Keratinocyte (primary cell): ENCODE results near the gene BCL2L12. TPM values are rescaled to one million over a fixed set of nuclear protein-coding genes. Genes with fewer than 3 reads are reported as not detected.
"Not testable (repeated sequence)": the region's sequence is repeated elsewhere in the genome, so short reads cannot be mapped to it uniquely, and the experiment has no call there.

Source experiments
- DNase-seq: peaks from one replicate; pipeline ENCODE4 v3.0.0-alpha.2; 2011; ENCODE audit warnings: low read depth, missing footprints, low spot score
- FAIRE-seq: peaks from 2 replicates; lab custom pipeline; 2011; peaks lifted over from hg19 to GRCh38; lab: Jason Lieb, UNC
- H2AFZ ChIP-seq: 2 replicates; pipeline ENCODE4 v1.6.0; 2012; ENCODE audit warnings: low read length, control low read depth, inconsistent platforms; ENCODE audit not compliant: control insufficient read depth
- H3K27ac ChIP-seq: 2 replicates; pipeline ENCODE4 v1.5.1; 2011; ENCODE audit warnings: low read length; ENCODE audit not compliant: control insufficient read depth, insufficient read depth
- H3K27me3 ChIP-seq: 3 replicates; pipeline ENCODE4 v1.6.0; 2011; ENCODE audit warnings: low read length; ENCODE audit not compliant: control insufficient read depth, insufficient read depth; ENCODE audit errors: extremely low read depth
- H3K36me3 ChIP-seq, 2 experiments: 2 replicates in 1 of 2; 3 replicates in 1 of 2; pipeline ENCODE4 v1.5.1; 2011; ENCODE audit warnings: low read length in 2 of 2, mild to moderate bottlenecking in 1 of 2; ENCODE audit not compliant: control insufficient read depth in 2 of 2, insufficient read depth in 2 of 2; ENCODE audit errors: extremely low read depth in 1 of 2
- H3K4me1 ChIP-seq: 3 replicates; pipeline ENCODE4 v1.5.1; 2011; ENCODE audit warnings: low read length; ENCODE audit not compliant: control insufficient read depth, insufficient read depth; ENCODE audit errors: extremely low read depth
- H3K4me2 ChIP-seq: 3 replicates; pipeline ENCODE4 v1.6.0; 2011; ENCODE audit warnings: low read depth, low read length; ENCODE audit not compliant: control insufficient read depth, insufficient read depth; ENCODE audit errors: extremely low read depth
- H3K4me3 ChIP-seq, 3 experiments: fragments of 200-600 bp in 1 of 3; sonication (generic) in 1 of 3; 2 replicates in 2 of 3; 3 replicates in 1 of 3; pipeline ENCODE4 v1.5.1; 2011 to 2016; ENCODE audit warnings: low read length in 3 of 3, mild to moderate bottlenecking in 3 of 3, control low read depth in 2 of 3, inconsistent platforms in 1 of 3, low read depth in 1 of 3, mixed read lengths in 1 of 3, mixed run types in 1 of 3, moderate library complexity in 1 of 3; ENCODE audit not compliant: control insufficient read depth in 2 of 3, insufficient read depth in 2 of 3; ENCODE audit errors: extremely low read depth in 1 of 3
- H3K79me2 ChIP-seq: 2 replicates; pipeline ENCODE4 v1.6.0; 2012; ENCODE audit warnings: low read length; ENCODE audit not compliant: control insufficient read depth, insufficient read depth
- H3K9ac ChIP-seq: 3 replicates; pipeline ENCODE4 v1.6.0; 2011; ENCODE audit warnings: low read length; ENCODE audit not compliant: control insufficient read depth, insufficient read depth; ENCODE audit errors: extremely low read depth
- H3K9me1 ChIP-seq: 3 replicates; pipeline ENCODE4 v1.6.0; 2011; ENCODE audit warnings: low read length; ENCODE audit not compliant: control insufficient read depth, insufficient read depth; ENCODE audit errors: extremely low read depth
- H3K9me3 ChIP-seq: 2 replicates; pipeline ENCODE4 v1.5.1; 2012; ENCODE audit warnings: low read depth, low read length; ENCODE audit not compliant: control insufficient read depth
- H4K20me1 ChIP-seq: 3 replicates; pipeline ENCODE4 v1.6.0; 2011; ENCODE audit warnings: low read length; ENCODE audit not compliant: control insufficient read depth, insufficient read depth; ENCODE audit errors: extremely low read depth
- EZH2 ChIP-seq: IDR thresholded peaks from one replicate; pipeline ENCODE4 v1.6.1; 2012; ENCODE audit warnings: inconsistent platforms, mild to moderate bottlenecking, low read length, moderate library complexity
- dilution Hi-C: fragments of 300-500 bp; cut with MboI; formaldehyde crosslinking; loops from one replicate; pipeline ENCODE4 v1.7.0; 2020; ENCODE audit warnings: low sequenced_read_pairs; ENCODE audit not compliant: extremely low pct_ligation_motif_present
- polyA plus RNA-seq, 5 experiments: library from polyadenylated mRNA; depleted of rRNA in 3 of 5; stranded (reverse) in 3 of 5; stranded (forward) in 1 of 5; unstranded in 1 of 5; fragments of >200 nt; gene quantifications; 1 replicate in 1 of 5; 2 replicates in 3 of 5; 3 replicates in 1 of 5; pipeline versions ENCODE4 v1.2.1 to v1.2.3, GENCODE V29; 2011 to 2012; ENCODE audit warnings: missing spikeins in 2 of 5, low read depth in 1 of 5, low replicate concordance in 1 of 5
- TF ChIP-seq, protein P1 (sequence below), 3 experiments: IDR thresholded peaks in 1 of 3; conservative IDR thresholded peaks in 1 of 3; optimal IDR thresholded peaks in 1 of 3; 2 replicates in 2 of 3; 3 replicates in 1 of 3; pipeline versions ENCODE3 to v1.5.1; 2011; ENCODE audit warnings: low read length in 3 of 3, mild to moderate bottlenecking in 3 of 3, moderate library complexity in 2 of 3, control low read depth in 1 of 3, inconsistent platforms in 1 of 3; ENCODE audit not compliant: insufficient read depth in 2 of 3; ENCODE audit errors: extremely low read depth in 1 of 3

Gene BCL2L12
- polyA plus RNA-seq, 1 donor (not counting 4 experiments of a cell fraction or from before 2014, with no cell fraction given): 14.8 TPM

DNA sequence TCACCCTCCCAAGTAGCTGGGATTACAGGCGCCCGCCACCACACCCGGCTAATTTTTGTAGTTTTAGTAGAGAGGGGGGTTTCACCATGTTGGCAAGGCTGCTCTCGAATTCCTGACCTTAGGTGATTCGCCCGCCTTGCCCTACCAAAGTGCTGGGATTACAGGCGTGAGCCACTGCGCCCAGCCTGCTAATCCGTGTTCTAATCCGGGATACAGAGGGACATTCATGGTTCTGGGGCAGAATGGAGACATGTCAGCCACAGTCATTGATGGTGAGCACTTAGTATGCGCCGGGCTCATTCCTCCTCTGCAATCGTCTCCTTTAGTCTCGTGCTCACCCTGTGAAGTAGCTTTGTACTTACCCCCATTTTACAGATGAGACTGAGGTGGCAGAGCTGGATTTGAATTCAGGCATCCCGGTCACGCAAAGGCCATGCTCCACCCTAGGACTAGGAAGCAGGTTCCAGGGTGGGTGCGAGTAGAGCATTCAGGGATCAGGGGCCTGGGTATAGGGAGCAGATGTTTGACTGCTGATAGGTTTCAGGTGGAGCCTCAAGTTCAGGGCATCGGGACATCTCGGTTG is 34.0 kb upstream of the BCL2L12 start:
- dilution Hi-C loops: no loop called here
- Histone ChIP-seq H3K9ac (no peak overlapping the region), H3K79me2 (peaks cover 5% of the 10 kb centered on the region), H2AFZ (no peak overlapping the region), H3K9me3 (no peaks in the 10 kb centered on the region), H3K4me1 (peaks cover 3% of the 10 kb centered on the region), H4K20me1 (no peaks in the 10 kb centered on the region), H3K9me1 (no peaks in the 10 kb centered on the region), H3K27me3 (no peaks in the 10 kb centered on the region), H3K4me2 (no peak overlapping the region), H3K36me3 (peaks cover 12 to 13% of the 10 kb centered on the region in 2 experiments), H3K4me3 (no peak overlapping the region), H3K27ac (no peak overlapping the region)
- TF ChIP-seq EZH2: no peak
- TF ChIP-seq, protein P1, sequence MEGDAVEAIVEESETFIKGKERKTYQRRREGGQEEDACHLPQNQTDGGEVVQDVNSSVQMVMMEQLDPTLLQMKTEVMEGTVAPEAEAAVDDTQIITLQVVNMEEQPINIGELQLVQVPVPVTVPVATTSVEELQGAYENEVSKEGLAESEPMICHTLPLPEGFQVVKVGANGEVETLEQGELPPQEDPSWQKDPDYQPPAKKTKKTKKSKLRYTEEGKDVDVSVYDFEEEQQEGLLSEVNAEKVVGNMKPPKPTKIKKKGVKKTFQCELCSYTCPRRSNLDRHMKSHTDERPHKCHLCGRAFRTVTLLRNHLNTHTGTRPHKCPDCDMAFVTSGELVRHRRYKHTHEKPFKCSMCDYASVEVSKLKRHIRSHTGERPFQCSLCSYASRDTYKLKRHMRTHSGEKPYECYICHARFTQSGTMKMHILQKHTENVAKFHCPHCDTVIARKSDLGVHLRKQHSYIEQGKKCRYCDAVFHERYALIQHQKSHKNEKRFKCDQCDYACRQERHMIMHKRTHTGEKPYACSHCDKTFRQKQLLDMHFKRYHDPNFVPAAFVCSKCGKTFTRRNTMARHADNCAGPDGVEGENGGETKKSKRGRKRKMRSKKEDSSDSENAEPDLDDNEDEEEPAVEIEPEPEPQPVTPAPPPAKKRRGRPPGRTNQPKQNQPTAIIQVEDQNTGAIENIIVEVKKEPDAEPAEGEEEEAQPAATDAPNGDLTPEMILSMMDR (optimal IDR thresholded peaks at IDR 0.05 in 1 of 3, IDR thresholded peaks at IDR 0.05 in 1 of 3, conservative IDR thresholded peaks at IDR 0.05 in 1 of 3; ENCODE audit: extremely low read depth in 1 of 3, insufficient read depth in 2 of 3, low read length in 3 of 3): no peak
- DNase-seq (no peak), FAIRE-seq (no peak)

DNA sequence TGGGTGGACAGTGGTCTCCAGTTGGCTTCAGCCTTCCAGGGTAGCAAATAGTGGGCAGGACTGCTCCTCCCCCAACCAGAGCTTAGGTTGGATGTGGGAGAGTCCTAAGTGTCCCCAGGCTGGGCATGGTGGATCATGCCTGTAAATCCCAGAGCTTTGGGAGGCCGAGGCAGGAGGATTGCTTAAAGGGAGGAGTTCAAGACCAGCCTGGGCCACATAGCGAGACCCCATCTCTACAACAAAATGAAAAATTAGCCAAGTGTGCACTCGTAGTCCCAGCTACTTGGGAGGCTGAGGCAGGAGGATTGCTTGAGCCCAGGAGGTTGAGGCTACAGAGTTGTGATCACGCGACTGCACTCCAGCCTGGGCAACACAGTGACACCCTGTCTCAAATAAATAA is 33.2 kb upstream of the BCL2L12 start:
- Histone ChIP-seq H3K36me3 (peaks cover 14% of the 10 kb centered on the region in 2 experiments), H3K9me1 (no peaks in the 10 kb centered on the region), H4K20me1 (no peaks in the 10 kb centered on the region), H3K27ac (no peak overlapping the region), H3K27me3 (no peaks in the 10 kb centered on the region), H3K9me3 (no peaks in the 10 kb centered on the region), H3K9ac (no peak overlapping the region), H3K79me2 (peaks cover 10% of the 10 kb centered on the region), H3K4me2 (no peak overlapping the region), H3K4me1 (peaks cover 4% of the 10 kb centered on the region), H3K4me3 (no peak overlapping the region), H2AFZ (no peak overlapping the region)
- TF ChIP-seq, protein P1 (optimal IDR thresholded peaks at IDR 0.05 in 1 of 3, IDR thresholded peaks at IDR 0.05 in 1 of 3, conservative IDR thresholded peaks at IDR 0.05 in 1 of 3; ENCODE audit: extremely low read depth in 1 of 3, insufficient read depth in 2 of 3, low read length in 3 of 3): no peak
- TF ChIP-seq EZH2: no peak
- DNase-seq: no peak
- dilution Hi-C loops: no loop called here
- FAIRE-seq: no peak

DNA sequence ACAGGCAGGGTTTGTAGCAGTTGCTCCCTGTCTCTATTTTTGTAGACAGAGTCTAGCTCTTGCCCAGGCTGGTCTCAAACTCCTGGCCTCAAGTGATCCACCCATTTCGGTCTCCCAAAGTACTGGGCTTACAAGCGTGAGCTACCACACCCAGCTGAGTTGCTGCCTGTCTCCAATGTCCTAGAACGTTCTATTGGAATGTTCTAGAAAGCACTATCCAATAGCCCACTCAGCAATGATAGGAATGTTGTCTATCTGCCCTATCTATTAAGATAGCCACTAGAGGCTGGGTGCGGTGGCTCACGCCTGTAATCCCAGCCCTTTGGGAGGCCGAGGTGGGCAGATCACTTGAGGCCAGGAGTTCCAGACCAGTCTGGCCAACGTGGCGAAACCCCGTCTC is 32.5 kb upstream of the BCL2L12 start:
- DNase-seq, H3K4me2 ChIP-seq, H3K4me1 ChIP-seq, H3K9me1 ChIP-seq, H2AFZ ChIP-seq, H3K27me3 ChIP-seq, dilution Hi-C loops, H4K20me1 ChIP-seq, H3K9ac ChIP-seq, H3K27ac ChIP-seq, H3K4me3 ChIP-seq, H3K9me3 ChIP-seq: not testable (repeated sequence)
- Histone ChIP-seq H3K36me3 (peaks cover 14% of the 10 kb centered on the region in 2 experiments), H3K79me2 (peaks cover 12% of the 10 kb centered on the region)
- FAIRE-seq: peak; percentile 70
